ENCODE measurements around the gene MYOG.

Gene MYOG

GRCh38 chr1:203041351-203041932 is 44.4 kb downstream of the MYOG start:
- Histone ChIP-seq H3K9ac (ENCODE audit: low read depth, low read length) (no peak overlapping the region), H3K4me2 (ENCODE audit: insufficient read depth, low read length) (no peak overlapping the region), H3K36me3 (ENCODE audit: insufficient read depth, low read length) (no peaks in the 10 kb centered on the region), H4K20me1 (ENCODE audit: insufficient read depth, low read length) (no peaks in the 10 kb centered on the region; the same call in 1 of the 2 replicates), H3K79me2 (ENCODE audit: insufficient read depth, low read length) (no peaks in the 10 kb centered on the region), H3K9me3 (ENCODE audit: insufficient read depth, low read length, severe bottlenecking) (no peaks in the 10 kb centered on the region), H3K4me3 (ENCODE audit: low read depth in 1 of 2, low read length in 2 of 2) (no peak overlapping the region), H3K27ac (ENCODE audit: low read length) (no peak overlapping the region), H2AFZ (ENCODE audit: low read depth, low read length) (no peak overlapping the region), H3K27me3 (ENCODE audit: insufficient read depth, low read length, poor library complexity) (peaks cover 18% of the 10 kb centered on the region), H3K4me1 (ENCODE audit: insufficient read depth, low read length) (no peaks in the 10 kb centered on the region)
- TF ChIP-seq CTCF (IDR thresholded peaks at IDR 0.05; ENCODE audit: borderline replicate concordance, extremely low read depth, low read length, poor library complexity, severe bottlenecking): no peak
- no peak for TF ChIP-seq EZH2 (IDR thresholded peaks at IDR 0.05; ENCODE audit: borderline replicate concordance, low read depth, low read length, severe bottlenecking)
- no peak for ATAC-seq (ENCODE audit: insufficient read depth, low read depth)
- DNase-seq: no peak

- Histone ChIP-seq H2AFZ (ENCODE audit: low read depth, low read length) (no peak overlapping the region), H4K20me1 (ENCODE audit: insufficient read depth, low read length) (no peaks in the 10 kb centered on the region; the same call in 1 of the 2 replicates), H3K4me3 (ENCODE audit: low read depth in 1 of 2, low read length in 2 of 2) (no peak overlapping the region), H3K79me2 (ENCODE audit: insufficient read depth, low read length) (no peaks in the 10 kb centered on the region), H3K36me3 (ENCODE audit: insufficient read depth, low read length) (no peaks in the 10 kb centered on the region), H3K4me1 (ENCODE audit: insufficient read depth, low read length) (no peaks in the 10 kb centered on the region), H3K4me2 (ENCODE audit: insufficient read depth, low read length) (no peak overlapping the region), H3K27ac (ENCODE audit: low read length) (no peak overlapping the region), H3K27me3 (ENCODE audit: insufficient read depth, low read length, poor library complexity) (peaks cover 18% of the 10 kb centered on the region), H3K9me3 (ENCODE audit: insufficient read depth, low read length, severe bottlenecking) (no peaks in the 10 kb centered on the region), H3K9ac (ENCODE audit: low read depth, low read length) (no peak overlapping the region)
- TF ChIP-seq CTCF (IDR thresholded peaks at IDR 0.05; ENCODE audit: borderline replicate concordance, extremely low read depth, low read length, poor library complexity, severe bottlenecking) (no peak), EZH2 (IDR thresholded peaks at IDR 0.05; ENCODE audit: borderline replicate concordance, low read depth, low read length, severe bottlenecking) (no peak)
- DNase-seq (no peak), ATAC-seq (ENCODE audit: insufficient read depth, low read depth) (no peak)
These were observed 45.1 kb downstream of the MYOG start for GRCh38 chr1:203040513-203041275.

GRCh38 chr1:203039609-203040512 is 46.0 kb downstream of the MYOG start:
- no peaks in the 10 kb centered on the region; the same call in 1 of the 2 replicates for H4K20me1 ChIP-seq (ENCODE audit: insufficient read depth, low read length)
- H3K27ac ChIP-seq (ENCODE audit: low read length): no peak overlapping the region
- TF ChIP-seq EZH2 (IDR thresholded peaks at IDR 0.05; ENCODE audit: borderline replicate concordance, low read depth, low read length, severe bottlenecking) (no peak), CTCF (IDR thresholded peaks at IDR 0.05; ENCODE audit: borderline replicate concordance, extremely low read depth, low read length, poor library complexity, severe bottlenecking) (peak; percentile 40)
- no peaks in the 10 kb centered on the region for H3K9me3 ChIP-seq (ENCODE audit: insufficient read depth, low read length, severe bottlenecking)
- ATAC-seq (ENCODE audit: insufficient read depth, low read depth): no peak
- H3K36me3 ChIP-seq (ENCODE audit: insufficient read depth, low read length): no peaks in the 10 kb centered on the region
- no peak overlapping the region for H3K9ac ChIP-seq (ENCODE audit: low read depth, low read length)
- H2AFZ ChIP-seq (ENCODE audit: low read depth, low read length): no peak overlapping the region
- H3K79me2 ChIP-seq (ENCODE audit: insufficient read depth, low read length): no peaks in the 10 kb centered on the region
- H3K27me3 ChIP-seq (ENCODE audit: insufficient read depth, low read length, poor library complexity): peaks cover 15% of the 10 kb centered on the region
- H3K4me3 ChIP-seq (ENCODE audit: low read depth in 1 of 2, low read length in 2 of 2): no peak overlapping the region
- DNase-seq: peak; percentile 17
- H3K4me1 ChIP-seq (ENCODE audit: insufficient read depth, low read length): no peaks in the 10 kb centered on the region
- no peak overlapping the region for H3K4me2 ChIP-seq (ENCODE audit: insufficient read depth, low read length)

All from DND-41 (cell line).